22Rv1 (cell line): ENCODE measurements around the gene NPEPL1.

ENCODE experiments used
- H3K27ac ChIP-seq: fragments of 450-650 bp; 2 replicates; pipeline ENCODE4 v1.5.1; 2017
- CTCF ChIP-seq: fragments of 450-650 bp; IDR thresholded peaks from 2 replicates; pipeline ENCODE4 v1.5.1; 2017; ENCODE audit warnings: mild to moderate bottlenecking
- ZFX ChIP-seq: fragments of 450-650 bp; IDR thresholded peaks from 2 replicates; pipeline ENCODE4 v1.6.1; 2017; ENCODE audit warnings: antibody characterized with exemption, borderline replicate concordance

The NPEPL1 gene

GRCh38 chr20:58713801-58714339, 21.3 kb downstream of the NPEPL1 start:
- H3K27ac ChIP-seq: no peak overlapping the region
- TF ChIP-seq CTCF: no peak
- TF ChIP-seq ZFX: no peak

- no peak overlapping the region for H3K27ac ChIP-seq
- TF ChIP-seq ZFX (no peak), CTCF (no peak)
Observed at GRCh38 chr20:58714340-58714922, 21.8 kb downstream of the NPEPL1 start.

- no peak overlapping the region for H3K27ac ChIP-seq
- TF ChIP-seq CTCF (no peak), ZFX (no peak)
Observed at GRCh38 chr20:58714923-58715351, 22.3 kb downstream of the NPEPL1 start.

GRCh38 chr20:58715391-58715800, 22.8 kb downstream of the NPEPL1 start:
- no peak overlapping the region for H3K27ac ChIP-seq
- TF ChIP-seq ZFX (no peak), CTCF (no peak)

- H3K27ac ChIP-seq: no peak overlapping the region
- TF ChIP-seq CTCF (no peak), ZFX (no peak)
Observed at GRCh38 chr20:58715801-58716475, 23.3 kb downstream of the NPEPL1 start.

- H3K27ac ChIP-seq: no peak overlapping the region
- TF ChIP-seq CTCF (no peak), ZFX (no peak)
Observed at GRCh38 chr20:58716476-58717277, 24.1 kb downstream of the NPEPL1 start.
